Measurements from ENCODE around the gene AMD1.

The AMD1 gene

DNA sequence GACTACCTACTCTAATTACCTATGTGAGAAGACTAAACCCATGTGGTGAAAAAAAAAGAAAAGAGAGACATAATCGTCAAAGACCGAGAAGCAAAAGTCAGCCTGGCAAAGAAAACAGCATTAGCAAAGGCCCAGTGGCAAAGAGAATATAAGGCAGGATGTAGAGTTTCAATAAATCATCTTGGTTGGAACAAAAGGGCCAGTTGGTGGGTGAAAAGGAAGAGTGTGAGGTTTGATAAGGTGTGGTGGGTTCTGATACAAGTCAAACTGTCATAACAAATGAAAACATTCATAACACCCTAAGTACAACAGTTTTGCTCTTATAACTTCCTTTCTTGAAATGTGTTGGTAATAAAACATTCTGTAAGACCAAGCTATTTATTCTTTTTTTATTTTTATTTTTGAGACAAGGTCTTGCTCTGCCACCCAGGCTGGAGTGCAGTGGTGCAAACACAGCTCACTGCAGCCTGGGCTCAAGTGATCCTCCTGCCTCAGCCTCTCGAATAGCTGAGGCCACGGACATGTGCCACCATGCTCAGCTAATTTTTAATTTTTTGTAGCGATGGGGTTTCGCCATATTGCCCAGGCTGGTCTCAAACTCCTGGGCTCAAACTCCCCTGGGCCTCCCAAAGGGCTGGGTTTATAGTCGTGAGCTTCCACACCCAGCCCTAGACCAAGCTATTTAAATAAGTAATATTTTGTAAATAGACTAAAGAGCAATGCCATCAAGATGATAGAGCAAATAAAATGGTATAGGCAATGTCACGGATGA lies 65.0 kb downstream of the AMD1 start:
- no peak for DNase-seq (ENCODE audit: low read depth)

DNA sequence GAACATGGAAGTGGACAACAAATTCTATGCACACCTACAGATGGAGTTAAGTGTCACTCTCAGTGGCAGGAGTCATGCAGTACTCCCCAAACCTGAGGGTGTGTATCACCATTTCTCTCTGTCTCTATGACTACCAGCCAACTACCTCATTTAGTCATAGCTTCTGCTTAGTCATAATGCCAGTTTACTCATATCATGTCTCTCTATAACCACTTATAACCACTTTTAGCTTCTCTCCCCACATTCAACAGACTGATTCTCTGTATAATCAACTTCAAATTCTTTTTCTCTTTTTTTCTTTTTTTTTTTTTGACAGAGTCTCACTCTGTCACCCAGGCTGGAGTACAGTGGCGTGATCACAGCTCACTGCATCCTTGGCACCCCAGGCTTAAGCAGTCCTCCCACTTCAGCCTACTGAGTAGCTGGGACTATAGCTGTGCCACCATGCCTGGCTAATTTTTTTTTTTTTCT lies 70.1 kb downstream of the AMD1 start:
- no peak for DNase-seq (ENCODE audit: low read depth)
